H9 (cell line): ENCODE results near the gene UTF1. TPM values are rescaled to one million over a fixed set of nuclear protein-coding genes. Genes with fewer than 3 reads are reported as not detected.
A peak's percentile ranks its signal among the peaks of the same experiment; 100 is the strongest.

Experiments used
- DNase-seq: peaks from one replicate; pipeline ENCODE4 v3.0.0-alpha.2; 2017
- H2AFZ ChIP-seq: one replicate; pipeline ENCODE4 v1.6.1; 2013; ENCODE audit warnings: mild to moderate bottlenecking, low read length, control low read depth, moderate library complexity
- H2AK5ac ChIP-seq: 2 replicates; pipeline ENCODE4 v1.6.1; 2013; ENCODE audit warnings: low read length, control low read depth, mixed read lengths; ENCODE audit not compliant: insufficient read length
- H2BK120ac ChIP-seq: one replicate; pipeline ENCODE4 v1.6.1; 2013; ENCODE audit warnings: low read depth, mild to moderate bottlenecking, low read length, control low read depth, inconsistent platforms; ENCODE audit not compliant: poor library complexity, severe bottlenecking
- H2BK12ac ChIP-seq: 2 replicates; pipeline ENCODE4 v1.6.1; 2013; ENCODE audit warnings: low read length, control low read depth, mixed read lengths, low read depth; ENCODE audit not compliant: insufficient read length
- H2BK15ac ChIP-seq: 2 replicates; pipeline ENCODE4 v1.6.1; 2013; ENCODE audit warnings: low read depth, low read length, control low read depth
- H2BK20ac ChIP-seq: one replicate; pipeline ENCODE4 v1.6.1; 2013; ENCODE audit warnings: low read depth, mild to moderate bottlenecking, low read length, control low read depth, inconsistent platforms; ENCODE audit not compliant: poor library complexity, severe bottlenecking
- H2BK5ac ChIP-seq: 2 replicates; pipeline ENCODE4 v1.6.1; 2013; ENCODE audit warnings: low read length, control low read depth, mixed read lengths; ENCODE audit not compliant: insufficient read length
- H3K14ac ChIP-seq: 2 replicates; pipeline ENCODE4 v1.6.1; 2013; ENCODE audit warnings: low read length, control low read depth; ENCODE audit not compliant: insufficient read depth
- H3K18ac ChIP-seq: 2 replicates; pipeline ENCODE4 v1.6.1; 2013; ENCODE audit warnings: low read depth, mild to moderate bottlenecking, mixed read lengths, low read length, control low read depth; ENCODE audit not compliant: insufficient read length
- H3K23ac ChIP-seq: 2 replicates; pipeline ENCODE4 v1.6.1; 2013; ENCODE audit warnings: low read length, control low read depth, mixed read lengths, low read depth; ENCODE audit not compliant: insufficient read length
- H3K23me2 ChIP-seq: 2 replicates; pipeline ENCODE4 v1.6.1; 2013; ENCODE audit warnings: low read depth, mild to moderate bottlenecking, mixed read lengths, low read length, control low read depth; ENCODE audit not compliant: insufficient read length, poor library complexity, severe bottlenecking
- H3K27ac ChIP-seq: 2 replicates; pipeline ENCODE4 v1.5.1; 2013; ENCODE audit warnings: low read length, control low read depth, mixed read lengths, low read depth; ENCODE audit not compliant: insufficient read length
- H3K27me3 ChIP-seq: 2 replicates; pipeline ENCODE4 v1.6.1; 2013; ENCODE audit warnings: low read length, control low read depth, inconsistent platforms; ENCODE audit not compliant: insufficient read depth
- H3K4ac ChIP-seq: 2 replicates; pipeline ENCODE4 v1.6.1; 2013; ENCODE audit warnings: low read depth, mild to moderate bottlenecking, control low read depth, inconsistent platforms, low read length, moderate library complexity
- H3K4me1 ChIP-seq: 2 replicates; pipeline ENCODE4 v1.6.1; 2013; ENCODE audit warnings: low read length, control low read depth, inconsistent platforms; ENCODE audit not compliant: insufficient read depth
- H3K4me2 ChIP-seq: 2 replicates; pipeline ENCODE4 v1.6.1; 2013; ENCODE audit warnings: low read length, control low read depth, mixed read lengths; ENCODE audit not compliant: insufficient read length, insufficient read depth
- H3K56ac ChIP-seq: 2 replicates; pipeline ENCODE4 v1.6.1; 2013; ENCODE audit warnings: low read depth, mild to moderate bottlenecking, mixed read lengths, low read length, control low read depth; ENCODE audit not compliant: insufficient read length
- H3K79me1 ChIP-seq: 2 replicates; pipeline ENCODE4 v1.6.1; 2013; ENCODE audit warnings: low read depth, mild to moderate bottlenecking, moderate library complexity, low read length, control low read depth, inconsistent platforms; ENCODE audit not compliant: insufficient read depth, poor library complexity, severe bottlenecking
- H3K79me2 ChIP-seq: 2 replicates; pipeline ENCODE4 v1.6.1; 2013; ENCODE audit warnings: low read length, control low read depth, inconsistent platforms; ENCODE audit not compliant: insufficient read depth
- H3K9ac ChIP-seq: 2 replicates; pipeline ENCODE4 v1.6.1; 2013; ENCODE audit warnings: low read length, control low read depth, mixed read lengths; ENCODE audit not compliant: insufficient read length; ENCODE audit errors: extremely low read depth
- H3K9me3 ChIP-seq: one replicate; pipeline ENCODE4 v1.6.1; 2013; ENCODE audit warnings: low read depth, low read length, inconsistent platforms; ENCODE audit not compliant: control insufficient read depth
- H3T11ph ChIP-seq: one replicate; pipeline ENCODE4 v1.6.1; 2013; ENCODE audit warnings: mild to moderate bottlenecking, low read length, control low read depth, inconsistent platforms
- H4K20me1 ChIP-seq: one replicate; pipeline ENCODE4 v1.6.1; 2013; ENCODE audit not compliant: control insufficient read depth, insufficient read length, insufficient read depth
- H4K5ac ChIP-seq: 2 replicates; pipeline ENCODE4 v1.6.1; 2013; ENCODE audit warnings: low read depth, mild to moderate bottlenecking, mixed read lengths, low read length, control low read depth; ENCODE audit not compliant: insufficient read length
- H4K8ac ChIP-seq: replicated peaks from 2 replicates; pipeline ENCODE4 v1.6.1; 2013; ENCODE audit warnings: low read length, control low read depth, mixed read lengths, low read depth; ENCODE audit not compliant: insufficient read length
- H4K91ac ChIP-seq: 2 replicates; pipeline ENCODE4 v1.6.1; 2013; ENCODE audit warnings: low read depth, mild to moderate bottlenecking, moderate library complexity, mixed read lengths, low read length, control low read depth; ENCODE audit not compliant: insufficient read length
- H3K27ac Mint-ChIP-seq, 3 experiments: 2 replicates in 2 of 3; 3 replicates in 1 of 3; pipeline ENCODE4 v1.8.0; 2020 to 2021; ENCODE audit warnings: mixed read lengths in 3 of 3, mild to moderate bottlenecking in 1 of 3, moderate library complexity in 1 of 3
- H3K27me3 Mint-ChIP-seq: 2 replicates; pipeline ENCODE4 v1.8.0; 2021; ENCODE audit warnings: low read depth, mild to moderate bottlenecking, moderate library complexity, mixed read lengths
- H3K36me3 Mint-ChIP-seq, 3 experiments: 2 replicates in 2 of 3; 3 replicates in 1 of 3; pipeline ENCODE4 v1.8.0; 2020 to 2021; ENCODE audit warnings: low read depth in 3 of 3, mixed read lengths in 3 of 3; ENCODE audit not compliant: insufficient read depth in 1 of 3
- H3K4me1 Mint-ChIP-seq, 2 experiments: 2 replicates each; pipeline ENCODE4 v1.8.0; 2020; ENCODE audit warnings: mixed read lengths in 2 of 2
- H3K4me3 Mint-ChIP-seq, 2 experiments: 2 replicates in 1 of 2; 3 replicates in 1 of 2; pipeline ENCODE4 v1.8.0; 2020 to 2021; ENCODE audit warnings: mild to moderate bottlenecking in 2 of 2, mixed read lengths in 2 of 2, moderate library complexity in 1 of 2
- H3K9me3 Mint-ChIP-seq, 2 experiments: 2 replicates in 1 of 2; 3 replicates in 1 of 2; pipeline ENCODE4 v1.8.0; 2020; ENCODE audit warnings: mild to moderate bottlenecking in 2 of 2, mixed read lengths in 2 of 2, moderate library complexity in 1 of 2
- WGBS: extraction: QIAGEN DNeasy Blood & Tissue Kit; methylation state at CpG from one replicate; pipeline ENCODE4 v1.1.7; 2013; ENCODE audit warnings: missing lambda C conversion rate, low lambda C conversion rate, mixed read lengths; ENCODE audit not compliant: insufficient read length; ENCODE audit errors: extremely low coverage; 5-methylcytosine and 5-hydroxymethylcytosine counted together
- total RNA-seq: library from RNA; stranded (reverse); gene quantifications from 2 replicates; pipeline ENCODE4 v1.2.1, GENCODE V29; 2021
- TF ChIP-seq, protein P1 (sequence below): fragments of 200-600 bp; sonication (generic); conservative IDR thresholded peaks from 3 replicates; pipeline ENCODE4 v1.8.0; 2021; ENCODE audit warnings: antibody characterized with exemption, mild to moderate bottlenecking

UTF1 gene
- total RNA-seq, 1 experiment from 2014 or later, result 31.5 TPM

GRCh38 chr10:133226251-133226808 lies 3.7 kb upstream of the UTF1 start:
- H3K9ac ChIP-seq, result no peak overlapping the region
- Mint-ChIP-seq H3K36me3 (peaks cover 0 to 5% (median 3%) of the 10 kb centered on the region in 3 experiments; a peak in 5 of 7 replicates), H3K4me3 (no peak overlapping the region), H3K27me3 (peaks cover 41% of the 10 kb centered on the region), H3K9me3 (peaks cover 2 to 5% of the 10 kb centered on the region in 2 experiments; a peak in 4 of 5 replicates), H3K4me1 (peaks cover 27 to 31% of the 10 kb centered on the region in 2 experiments), H3K27ac (peak overlapping the region in 1 of 3 experiments; percentile 59; a peak in 2 of 7 replicates)
- no peak for DNase-seq
- H3K9me3 ChIP-seq, result no peaks in the 10 kb centered on the region
- no peak overlapping the region for H2BK15ac ChIP-seq
- no peak overlapping the region for H3T11ph ChIP-seq
- no peak overlapping the region for H2BK120ac ChIP-seq
- no peak overlapping the region for H3K4me2 ChIP-seq
- no peaks in the 10 kb centered on the region for H3K79me2 ChIP-seq
- H3K4me1 ChIP-seq, result no peaks in the 10 kb centered on the region
- peaks cover 6% of the 10 kb centered on the region; the same call in 1 of the 2 replicates for H3K27me3 ChIP-seq
- H2BK12ac ChIP-seq, result no peak overlapping the region
- no CpG with 5 or more reads among the region's 30 CpGs for WGBS
- H3K79me1 ChIP-seq, result no peaks in the 10 kb centered on the region
- H2BK20ac ChIP-seq, result no peak overlapping the region
- no peak overlapping the region for H3K23ac ChIP-seq
- no peak overlapping the region for H4K91ac ChIP-seq
- no peak overlapping the region; the same call in 1 of the 2 replicates for H3K14ac ChIP-seq
- H3K23me2 ChIP-seq, result no peaks in the 10 kb centered on the region
- H2AK5ac ChIP-seq, result no peak overlapping the region
- TF ChIP-seq, protein P1, sequence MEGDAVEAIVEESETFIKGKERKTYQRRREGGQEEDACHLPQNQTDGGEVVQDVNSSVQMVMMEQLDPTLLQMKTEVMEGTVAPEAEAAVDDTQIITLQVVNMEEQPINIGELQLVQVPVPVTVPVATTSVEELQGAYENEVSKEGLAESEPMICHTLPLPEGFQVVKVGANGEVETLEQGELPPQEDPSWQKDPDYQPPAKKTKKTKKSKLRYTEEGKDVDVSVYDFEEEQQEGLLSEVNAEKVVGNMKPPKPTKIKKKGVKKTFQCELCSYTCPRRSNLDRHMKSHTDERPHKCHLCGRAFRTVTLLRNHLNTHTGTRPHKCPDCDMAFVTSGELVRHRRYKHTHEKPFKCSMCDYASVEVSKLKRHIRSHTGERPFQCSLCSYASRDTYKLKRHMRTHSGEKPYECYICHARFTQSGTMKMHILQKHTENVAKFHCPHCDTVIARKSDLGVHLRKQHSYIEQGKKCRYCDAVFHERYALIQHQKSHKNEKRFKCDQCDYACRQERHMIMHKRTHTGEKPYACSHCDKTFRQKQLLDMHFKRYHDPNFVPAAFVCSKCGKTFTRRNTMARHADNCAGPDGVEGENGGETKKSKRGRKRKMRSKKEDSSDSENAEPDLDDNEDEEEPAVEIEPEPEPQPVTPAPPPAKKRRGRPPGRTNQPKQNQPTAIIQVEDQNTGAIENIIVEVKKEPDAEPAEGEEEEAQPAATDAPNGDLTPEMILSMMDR, result no peak
- H4K8ac ChIP-seq, result no peak overlapping the region
- H2BK5ac ChIP-seq, result no peak overlapping the region
- H4K5ac ChIP-seq, result no peak overlapping the region
- no peak overlapping the region for H3K4ac ChIP-seq
- H2AFZ ChIP-seq, result no peak overlapping the region
- H3K56ac ChIP-seq, result no peak overlapping the region
- H3K27ac ChIP-seq, result no peak overlapping the region
- H4K20me1 ChIP-seq, result no peaks in the 10 kb centered on the region
- peak overlapping the region; percentile 8 for H3K18ac ChIP-seq
